Lower lobe of right lung (tissue), 2 donors: ENCODE data around the gene PCSK9. TPM values are rescaled to one million over a fixed set of nuclear protein-coding genes. Genes with fewer than 3 reads are reported as not detected.

ENCODE experiments used
- ATAC-seq, 2 donors: fragments of 200-7000 bp; cut with Tn5 transposase; one replicate each; pipeline ENCODE4 v1.9.1; 2020 to 2022; ENCODE audit warnings: mild to moderate bottlenecking in 2 of 2, moderate library complexity in 2 of 2
- DNase-seq: peaks from one replicate; pipeline ENCODE4 v3.0.0-alpha.2; 2020
- H3K27ac ChIP-seq: fragments of 200-600 bp; one replicate; pipeline ENCODE4 v1.8.0; 2022
- H3K27me3 ChIP-seq: fragments of 200-600 bp; one replicate; pipeline ENCODE4 v1.8.0; 2022; ENCODE audit warnings: low read depth
- H3K36me3 ChIP-seq: fragments of 200-600 bp; one replicate; pipeline ENCODE4 v1.8.0; 2022; ENCODE audit warnings: mild to moderate bottlenecking
- H3K4me1 ChIP-seq: fragments of 200-600 bp; one replicate; pipeline ENCODE4 v1.8.0; 2022
- H3K4me3 ChIP-seq: fragments of 200-600 bp; one replicate; pipeline ENCODE4 v1.8.0; 2022; ENCODE audit warnings: mild to moderate bottlenecking
- H3K9me3 ChIP-seq: fragments of 200-600 bp; one replicate; pipeline ENCODE4 v1.8.0; 2022
- CTCF ChIP-seq: fragments of 200-600 bp; IDR thresholded peaks from one replicate; pipeline ENCODE4 v1.8.0; 2022; ENCODE audit warnings: antibody characterized with exemption, mild to moderate bottlenecking
- intact Hi-C: fragments of 100-400 bp; cut with DNase I; formaldehyde crosslinking; loops from one replicate; pipeline ENCODE4 v1.11.0; 2022
- total RNA-seq: library from RNA; stranded (reverse); fragmentation: NEBNext Ultra II Directional; extraction: Animal tissue kit (Norgen Biotek cat#: 25700); gene quantifications from one replicate; pipeline ENCODE4 v1.2.1, GENCODE V29; 2021
- donor health status: DM: no; HTN: yes; CAD: no; lungs with severe emphysema.

PCSK9 gene
- total RNA-seq, 1 donor from 2014 or later, result 25.7 TPM

GRCh38 chr1:55057956-55058298 is 18.6 kb downstream of the PCSK9 start:
- Histone ChIP-seq H3K27me3 (no peaks in the 10 kb centered on the region), H3K4me1 (no peaks in the 10 kb centered on the region), H3K36me3 (peaks cover 5% of the 10 kb centered on the region), H3K27ac (no peak overlapping the region), H3K4me3 (no peak overlapping the region), H3K9me3 (no peaks in the 10 kb centered on the region)
- DNase-seq, result no peak
- ATAC-seq, result no peak
- intact Hi-C loops, result no loop called here
- TF ChIP-seq CTCF, result no peak

- H3K27me3 ChIP-seq, result no peaks in the 10 kb centered on the region
- DNase-seq (no peak), ATAC-seq (no peak)
- H3K27ac ChIP-seq, result no peak overlapping the region
- no peak overlapping the region for H3K4me3 ChIP-seq
- H3K9me3 ChIP-seq, result no peaks in the 10 kb centered on the region
- intact Hi-C loops, result no loop called here
- peaks cover 5% of the 10 kb centered on the region for H3K36me3 ChIP-seq
- peaks cover 6% of the 10 kb centered on the region for H3K4me1 ChIP-seq
- no peak for TF ChIP-seq CTCF
These were observed 20.2 kb downstream of the PCSK9 start for GRCh38 chr1:55059302-55060132.

- intact Hi-C loops, result no loop called here
These were observed 21.0 kb downstream of the PCSK9 start for GRCh38 chr1:55060133-55060999.

GRCh38 chr1:55061000-55061705 is 21.8 kb downstream of the PCSK9 start:
- Histone ChIP-seq H3K27ac (no peak overlapping the region), H3K27me3 (no peaks in the 10 kb centered on the region), H3K4me1 (peaks cover 15% of the 10 kb centered on the region), H3K9me3 (no peaks in the 10 kb centered on the region), H3K4me3 (no peak overlapping the region), H3K36me3 (peaks cover 5% of the 10 kb centered on the region)
- DNase-seq, result no peak
- intact Hi-C loops, result no loop called here
- ATAC-seq, result no peak
- TF ChIP-seq CTCF, result no peak

More at GRCh38 chr1:55060133-55060999, 21.0 kb downstream of the PCSK9 start:
- no peaks in the 10 kb centered on the region for H3K27me3 ChIP-seq
- TF ChIP-seq CTCF, result no peak
- peaks cover 5% of the 10 kb centered on the region for H3K36me3 ChIP-seq
- no peak overlapping the region for H3K27ac ChIP-seq
- H3K4me1 ChIP-seq, result peaks cover 14% of the 10 kb centered on the region
- no peak overlapping the region for H3K4me3 ChIP-seq
- DNase-seq (no peak), ATAC-seq (no peak)
- no peaks in the 10 kb centered on the region for H3K9me3 ChIP-seq

- TF ChIP-seq CTCF, result no peak
- no peak for DNase-seq
- intact Hi-C loops, result no loop called here
- no peak overlapping the region for H3K4me3 ChIP-seq
- no peak overlapping the region for H3K27ac ChIP-seq
- peak; percentile 34 to 53 for ATAC-seq
- no peaks in the 10 kb centered on the region for H3K27me3 ChIP-seq
- peaks cover 11% of the 10 kb centered on the region for H3K36me3 ChIP-seq
- no peaks in the 10 kb centered on the region for H3K9me3 ChIP-seq
- H3K4me1 ChIP-seq, result peaks cover 15% of the 10 kb centered on the region
These were observed 22.5 kb downstream of the PCSK9 start for GRCh38 chr1:55061706-55062321.
